Hematopoietic multipotent progenitor cell treated with erythropoietin and hydrocortisone succinate and interleukin-3 and kit ligand, for 15 days (in vitro differentiated cells): ENCODE results near the gene MRGPRX1.
"Not testable (repeated sequence)": the region's sequence is repeated elsewhere in the genome, so short reads cannot be mapped to it uniquely, and the experiment has no call there.

Experiments
- DNase-seq: peaks from one replicate; pipeline ENCODE4 v3.0.0-alpha.2; 2015; ENCODE audit warnings: low spot score

MRGPRX1 gene

GRCh38 chr11:18939314-18939713 lies at the start of gene MRGPRX1:
Gene MRGPRX1 (minus strand): TSS chr11:18939414. CDS start chr11:18934784, 4,630 bp downstream.
- DNase-seq = no peak

GRCh38 chr11:18987454-18988231 lies 48.4 kb upstream of the MRGPRX1 start:
- DNase-seq = no peak

- no peak for DNase-seq
Observed at GRCh38 chr11:18986744-18987143, 47.5 kb upstream of the MRGPRX1 start.

- DNase-seq = no peak
Observed at GRCh38 chr11:18981897-18982296, 42.7 kb upstream of the MRGPRX1 start.

- DNase-seq = no peak
Observed at GRCh38 chr11:18974192-18974591, 35.0 kb upstream of the MRGPRX1 start.

GRCh38 chr11:18972336-18972735 lies 33.1 kb upstream of the MRGPRX1 start:
- no peak for DNase-seq

GRCh38 chr11:18969720-18970119 lies 30.5 kb upstream of the MRGPRX1 start:
- DNase-seq = no peak

GRCh38 chr11:18958221-18958910 lies 19.2 kb upstream of the MRGPRX1 start:
- DNase-seq = no peak

- no peak for DNase-seq
Observed at GRCh38 chr11:18956630-18957029, 17.4 kb upstream of the MRGPRX1 start.

- no peak for DNase-seq
Observed at GRCh38 chr11:18936002-18936673, 3.1 kb downstream of the MRGPRX1 start.

- no peak for DNase-seq
Observed at GRCh38 chr11:18934195-18934814, 4.9 kb downstream of the MRGPRX1 start.

DNA sequence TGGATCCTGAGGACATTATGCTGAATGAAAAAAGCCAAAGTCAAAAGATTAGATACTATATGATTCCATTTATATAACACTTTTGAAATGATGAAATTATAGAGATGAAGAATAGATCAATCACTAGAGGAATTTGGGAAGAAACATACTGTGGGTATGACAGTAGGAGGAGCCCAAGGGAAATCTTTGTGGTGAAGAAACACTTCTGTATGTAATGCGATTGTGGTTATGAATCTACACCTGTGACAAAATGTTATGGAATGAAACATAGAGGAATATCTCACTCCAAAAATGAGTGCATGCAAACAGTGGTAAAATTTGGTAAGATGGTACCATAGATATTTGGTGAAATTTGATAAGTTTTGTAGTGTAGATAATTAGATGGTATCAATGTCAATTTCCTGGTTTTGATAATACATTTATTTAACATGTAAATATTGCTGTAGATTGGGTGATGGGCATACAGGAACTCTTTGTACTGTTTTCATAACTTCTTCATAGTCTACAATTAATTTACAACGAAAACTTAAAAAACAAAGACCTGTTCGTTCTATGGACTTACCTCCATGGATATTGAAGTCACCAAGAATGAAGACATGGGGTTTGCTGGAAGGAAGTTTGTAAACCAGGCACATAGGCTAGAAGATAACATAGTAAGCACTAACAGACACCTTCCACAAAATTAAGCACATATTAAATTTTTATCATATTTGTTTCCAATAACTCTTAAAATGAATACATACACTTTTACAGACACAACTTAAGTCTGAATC lies 11.5 kb downstream of the MRGPRX1 start:
- no peak for DNase-seq

GRCh38 chr11:18925426-18925825 lies 13.8 kb downstream of the MRGPRX1 start:
- DNase-seq = not testable (repeated sequence)

DNA sequence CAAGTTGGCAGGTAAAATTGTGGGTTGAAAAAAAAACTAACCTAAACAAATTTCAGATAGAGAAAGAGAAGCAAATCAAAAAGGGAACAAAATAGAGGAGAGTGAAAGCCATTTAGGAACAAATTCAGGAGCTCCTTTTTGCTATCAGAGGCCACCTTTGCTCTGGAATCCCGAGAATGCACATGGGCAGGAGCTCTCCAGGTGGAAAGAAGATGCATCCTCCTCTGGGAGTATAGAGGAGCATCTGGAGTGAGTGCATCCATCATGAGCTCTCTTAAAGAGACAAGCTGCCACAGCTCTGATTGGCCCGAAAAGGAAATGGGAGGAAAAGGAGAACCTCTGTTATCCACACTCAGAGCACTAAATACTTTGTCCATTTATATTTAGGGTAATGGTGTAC lies 26.3 kb downstream of the MRGPRX1 start:
- DNase-seq = no peak

DNA sequence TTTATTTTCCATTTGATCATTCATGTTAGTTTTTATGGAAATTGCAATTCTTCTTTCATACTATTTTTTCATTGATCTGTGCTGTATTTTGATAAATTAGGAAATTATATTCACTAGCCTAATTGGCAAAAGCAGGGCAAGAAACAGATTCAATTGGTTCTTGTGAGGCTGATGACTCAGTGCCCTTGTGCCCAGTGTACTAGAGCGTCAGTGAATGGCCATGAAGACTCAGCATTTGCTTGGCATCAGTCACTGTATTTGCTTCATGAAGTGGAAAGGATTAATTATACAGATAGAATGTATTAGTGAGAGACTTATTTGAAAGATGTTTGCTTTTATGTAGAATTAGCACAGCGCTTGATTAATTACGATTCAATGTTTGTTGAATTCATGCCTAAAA lies 31.8 kb downstream of the MRGPRX1 start:
- no peak for DNase-seq

GRCh38 chr11:18900637-18901036 lies 38.6 kb downstream of the MRGPRX1 start:
- not testable (repeated sequence) for DNase-seq

GRCh38 chr11:18900151-18900611 lies 39.0 kb downstream of the MRGPRX1 start:
- DNase-seq = not testable (repeated sequence)

DNA sequence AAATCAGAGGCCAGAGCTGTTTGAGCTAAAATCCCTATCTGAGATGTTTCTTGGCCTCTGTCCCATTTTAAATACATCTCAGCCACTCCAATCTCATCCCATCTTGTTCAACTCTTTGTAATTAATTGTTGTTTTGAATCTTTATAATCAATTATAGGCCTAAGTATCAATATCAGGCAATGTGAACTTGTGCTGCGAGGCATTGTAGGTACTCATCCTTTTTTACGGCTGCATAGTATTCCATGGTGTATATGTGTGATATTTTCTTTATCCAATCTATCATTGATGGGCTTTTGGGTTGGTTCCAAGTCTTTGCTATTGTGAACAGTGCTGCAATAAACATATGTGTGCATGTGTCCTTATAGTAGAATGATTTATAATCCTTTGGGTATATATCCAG lies 47.5 kb downstream of the MRGPRX1 start:
- DNase-seq = not testable (repeated sequence)

DNA sequence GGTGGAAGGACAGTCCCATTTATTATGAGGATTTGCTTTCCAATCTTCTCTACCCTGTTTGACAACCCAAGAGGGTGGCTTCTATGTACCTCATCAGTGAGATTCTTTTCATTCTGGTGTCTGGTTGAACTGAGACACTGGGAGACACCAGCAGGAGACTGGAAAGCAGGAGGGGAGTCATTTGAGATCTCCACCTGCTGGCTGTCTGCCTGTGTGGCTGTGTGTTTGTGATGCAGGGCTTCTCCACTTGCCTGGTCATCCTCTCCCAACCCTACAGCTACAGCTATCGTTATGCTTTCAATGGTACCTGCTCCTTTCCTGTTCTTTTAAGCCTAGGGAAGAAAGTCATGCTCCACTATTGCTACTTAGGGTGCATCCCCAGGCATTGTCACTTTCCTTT lies 48.6 kb downstream of the MRGPRX1 start:
- DNase-seq = no peak
